ENCODE data around the gene ZNF335. TPM values are rescaled to one million over a fixed set of nuclear protein-coding genes. Genes with fewer than 3 reads are reported as not detected.

ZNF335 gene
- total and polyA plus RNA-seq, 2 of the 13 experiments (the other 11 are each of a cell fraction or from before 2014, with no cell fraction given) = 9.7 to 13.7 TPM

- TF ChIP-seq ZNF280D (CRISPR knock-in tag; IDR thresholded peaks at IDR 0.05) = peak; percentile 94
- TF ChIP-seq E2F1 (CRISPR knock-in tag; IDR thresholded peaks at IDR 0.05) = no peak
- TF ChIP-seq SMAD3 (CRISPR knock-in tag; IDR thresholded peaks at IDR 0.05) = no peak; the same call in 1 of the 2 replicates
- TF ChIP-seq ZSCAN30 (CRISPR knock-in tag; IDR thresholded peaks at IDR 0.05) = no peak
- TF ChIP-seq ZBTB8A (CRISPR knock-in tag; IDR thresholded peaks at IDR 0.05; ENCODE audit: borderline replicate concordance, low read depth) = no peak
- no peak; the same call in 1 of the 2 replicates for TF ChIP-seq ZNF253 (CRISPR knock-in tag; IDR thresholded peaks at IDR 0.05; ENCODE audit: borderline replicate concordance)
- no peak for TF ChIP-seq CCAR2 (optimal IDR thresholded peaks at IDR 0.05; ENCODE audit: low read depth, low read length)
- no peak for TF ChIP-seq TRIM24 (CRISPR knock-in tag; IDR thresholded peaks at IDR 0.05)
- TF ChIP-seq HIVEP1 (CRISPR knock-in tag; IDR thresholded peaks at IDR 0.05) = no peak
- TF ChIP-seq MLX (CRISPR knock-in tag; IDR thresholded peaks at IDR 0.05) = no peak
- no peak; the same call in 1 of the 2 replicates for TF ChIP-seq RARG (CRISPR knock-in tag; IDR thresholded peaks at IDR 0.05; ENCODE audit: low read depth)
- no peak for TF ChIP-seq NFIB (CRISPR knock-in tag; IDR thresholded peaks at IDR 0.05; ENCODE audit: borderline replicate concordance)
- no peak; the same call in 1 of the 2 replicates for TF ChIP-seq SMAD9 (CRISPR knock-in tag; IDR thresholded peaks at IDR 0.05)
- no peak for TF ChIP-seq TSC22D2 (CRISPR knock-in tag; IDR thresholded peaks at IDR 0.05; ENCODE audit: borderline replicate concordance)
- no peak for TF ChIP-seq KAT8 (CRISPR knock-in tag; IDR thresholded peaks at IDR 0.05)
- no peak for TF ChIP-seq ZNF883 (CRISPR knock-in tag; IDR thresholded peaks at IDR 0.05; ENCODE audit: not compliant biosample characterization)
- TF ChIP-seq STAG1 (CRISPR knock-in tag; IDR thresholded peaks at IDR 0.05) = no peak
- no peak; the same call in 1 of the 2 replicates for TF ChIP-seq ZNF263 (CRISPR knock-in tag; IDR thresholded peaks at IDR 0.05)
- TF ChIP-seq MAX (IDR thresholded peaks at IDR 0.05) = no peak; the same call in 1 of the 2 replicates
- TF ChIP-seq ZNF597 (CRISPR knock-in tag; IDR thresholded peaks at IDR 0.05) = no peak
- TF ChIP-seq ZBTB33 (CRISPR knock-in tag; IDR thresholded peaks at IDR 0.05) = no peak; the same call in 1 of the 2 replicates
- no peak for TF ChIP-seq BCL6 (CRISPR knock-in tag; IDR thresholded peaks at IDR 0.05)
- TF ChIP-seq ZIK1 (CRISPR knock-in tag; IDR thresholded peaks at IDR 0.05; ENCODE audit: borderline replicate concordance, low read depth) = no peak
- TF ChIP-seq ZNF432 (CRISPR knock-in tag; IDR thresholded peaks at IDR 0.05; ENCODE audit: borderline replicate concordance) = no peak
- peak; percentile 79 for TF ChIP-seq ZNF3 (CRISPR knock-in tag; IDR thresholded peaks at IDR 0.05)
These were observed 653 bp downstream of the ZNF335 start (continued) for GRCh38 chr20:45971425-45971674.

All from HepG2 (cell line).